Peyer's patch (tissue), 4 donors: ENCODE measurements around the gene CYP11A1. TPM values are rescaled to one million over a fixed set of nuclear protein-coding genes. Genes with fewer than 3 reads are reported as not detected.

Experiments
- DNase-seq, 3 donors: peaks; one replicate each; pipeline ENCODE4 v3.0.0-alpha.2; 2017 to 2019
- H3K27ac ChIP-seq, 4 donors: fragments of 200-600 bp; sonication (generic); one replicate each; pipeline ENCODE4 v1.5.1; 2016 to 2019
- H3K27me3 ChIP-seq, 2 donors: fragments of 200-600 bp; sonication (generic); one replicate each; pipeline ENCODE4 v1.5.1; 2019
- H3K36me3 ChIP-seq, 3 donors: fragments of 200-600 bp; sonication (generic); one replicate each; pipeline ENCODE4 v1.5.1; 2016 to 2019
- H3K4me1 ChIP-seq, 4 donors: fragments of 200-600 bp; sonication (generic); one replicate each; pipeline ENCODE4 v1.5.1; 2016 to 2019
- H3K4me3 ChIP-seq, 4 donors: fragments of 200-600 bp; sonication (generic); 1 replicate in 3 of 4; 2 replicates in 1 of 4; pipeline ENCODE4 v1.5.1; 2016 to 2019; ENCODE audit warnings: mild to moderate bottlenecking in 1 of 4
- H3K9me3 ChIP-seq, 4 donors: fragments of 200-600 bp; sonication (generic); one replicate each; pipeline ENCODE4 v1.5.1; 2016 to 2019; ENCODE audit warnings: mild to moderate bottlenecking in 1 of 4
- CTCF ChIP-seq, 6 experiments: fragments of 450-650 bp in 4 of 6; fragments of 200-600 bp in 2 of 6; sonication (generic) in 1 of 6; IDR thresholded peaks; one replicate each; pipeline ENCODE4 v1.5.1; 2017 to 2019; ENCODE audit warnings: antibody characterized with exemption in 6 of 6, mild to moderate bottlenecking in 3 of 6, moderate library complexity in 1 of 6
- POLR2A ChIP-seq, 2 donors: fragments of 450-650 bp; IDR thresholded peaks; one replicate each; pipeline ENCODE4 v1.5.1; 2017; ENCODE audit warnings: antibody characterized with exemption in 2 of 2, mild to moderate bottlenecking in 2 of 2, moderate library complexity in 2 of 2
- total RNA-seq, 4 donors: library from RNA; depleted of rRNA; stranded (reverse); fragments of >200 nt; gene quantifications; one replicate each; pipeline ENCODE4 v1.1.0, GENCODE V29; 2016

The CYP11A1 gene
- total RNA-seq, 4 donors from 2014 or later = 0.88 to 6.6 (median 3.3) TPM

- Histone ChIP-seq H3K36me3 (no peaks in the 10 kb centered on the region), H3K27ac (no peak overlapping the region), H3K27me3 (no peaks in the 10 kb centered on the region), H3K4me1 (no peaks in the 10 kb centered on the region), H3K9me3 (no peaks in the 10 kb centered on the region), H3K4me3 (no peak overlapping the region)
- no peak for TF ChIP-seq CTCF (IDR thresholded peaks at IDR 0.05)
- TF ChIP-seq POLR2A (IDR thresholded peaks at IDR 0.05) = no peak
- no peak for DNase-seq
These were observed 67.2 kb downstream of the CYP11A1 start for GRCh38 chr15:74300057-74300795.

- H3K4me3 ChIP-seq = no peak overlapping the region
- TF ChIP-seq POLR2A (IDR thresholded peaks at IDR 0.05) = no peak
- no peak for TF ChIP-seq CTCF (IDR thresholded peaks at IDR 0.05)
- H3K4me1 ChIP-seq = no peaks in the 10 kb centered on the region
- H3K27me3 ChIP-seq = no peaks in the 10 kb centered on the region
- no peak overlapping the region for H3K27ac ChIP-seq
- no peaks in the 10 kb centered on the region for H3K36me3 ChIP-seq
- H3K9me3 ChIP-seq = no peaks in the 10 kb centered on the region
- DNase-seq = no peak
These were observed 69.6 kb downstream of the CYP11A1 start for GRCh38 chr15:74297887-74298286.

- Histone ChIP-seq H3K27me3 (no peaks in the 10 kb centered on the region), H3K4me3 (no peak overlapping the region), H3K4me1 (no peaks in the 10 kb centered on the region), H3K9me3 (no peaks in the 10 kb centered on the region), H3K36me3 (no peaks in the 10 kb centered on the region), H3K27ac (no peak overlapping the region)
- no peak for DNase-seq
- no peak for TF ChIP-seq POLR2A (IDR thresholded peaks at IDR 0.05)
- no peak for TF ChIP-seq CTCF (IDR thresholded peaks at IDR 0.05)
These were observed 71.6 kb downstream of the CYP11A1 start for GRCh38 chr15:74295800-74296199.

- TF ChIP-seq POLR2A (IDR thresholded peaks at IDR 0.05) (no peak), CTCF (IDR thresholded peaks at IDR 0.05) (no peak)
- Histone ChIP-seq H3K4me3 (no peak overlapping the region), H3K9me3 (no peaks in the 10 kb centered on the region), H3K36me3 (no peaks in the 10 kb centered on the region), H3K27ac (no peak overlapping the region), H3K4me1 (no peaks in the 10 kb centered on the region), H3K27me3 (no peaks in the 10 kb centered on the region)
- no peak for DNase-seq
These were observed 73.4 kb downstream of the CYP11A1 start for GRCh38 chr15:74294010-74294409.

GRCh38 chr15:74293021-74293810 lies 74.2 kb downstream of the CYP11A1 start:
- no peak for TF ChIP-seq POLR2A (IDR thresholded peaks at IDR 0.05)
- TF ChIP-seq CTCF (IDR thresholded peaks at IDR 0.05) = no peak
- no peak for DNase-seq
- Histone ChIP-seq H3K4me1 (no peaks in the 10 kb centered on the region), H3K27me3 (no peaks in the 10 kb centered on the region), H3K27ac (no peak overlapping the region), H3K9me3 (no peaks in the 10 kb centered on the region), H3K36me3 (no peaks in the 10 kb centered on the region), H3K4me3 (no peak overlapping the region)
